ENCODE data around the gene PIM3. TPM values are rescaled to one million over a fixed set of nuclear protein-coding genes. Genes with fewer than 3 reads are reported as not detected.

The PIM3 gene
- total RNA-seq, 1 experiment from 2014 or later, result 42.9 TPM

DNA sequence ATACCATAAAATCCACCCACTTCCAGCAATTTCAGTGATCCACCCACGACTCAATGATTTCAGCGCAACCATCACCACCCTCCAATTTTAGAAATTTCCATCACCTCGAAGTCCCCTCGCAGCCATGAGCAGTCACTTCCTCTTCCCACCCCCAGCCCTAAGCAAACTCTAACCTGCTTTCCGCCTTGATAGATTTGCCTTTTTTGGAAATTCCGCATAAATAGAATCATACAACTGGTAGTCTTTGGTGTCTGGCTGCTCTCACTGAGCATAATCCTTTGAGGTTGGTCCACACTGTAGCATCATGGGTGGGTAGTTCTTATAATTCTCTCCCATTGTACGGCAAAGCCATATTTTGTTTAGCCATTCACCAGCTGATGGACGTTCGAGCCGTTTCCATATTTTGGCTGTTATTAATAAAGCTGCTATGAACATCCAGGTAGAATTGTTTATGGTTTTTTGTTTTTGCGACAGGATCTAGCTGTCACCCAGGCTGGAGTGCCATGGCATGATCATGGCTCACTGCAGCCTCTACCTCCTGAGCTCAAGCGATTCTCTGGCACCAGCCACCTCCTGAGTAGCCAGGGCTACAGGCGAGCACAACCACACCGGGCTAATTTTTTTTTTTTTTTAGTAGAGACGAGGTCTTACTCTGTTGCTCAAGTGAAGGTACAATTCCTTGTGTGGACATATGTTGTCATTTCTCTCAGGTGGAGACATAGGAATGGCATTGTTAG is 16.0 kb downstream of the PIM3 start:
- Mint-ChIP-seq H3K27me3 (ENCODE audit: low read depth) (peaks cover 5% of the 10 kb centered on the region), H3K9me3 (peaks cover 8% of the 10 kb centered on the region), H3K4me3 (no peak overlapping the region), H3K36me3 (peaks cover 7% of the 10 kb centered on the region), H3K4me1 (no peaks in the 10 kb centered on the region), H3K27ac (no peak overlapping the region)
- ChIA-PET CTCF (interaction anchor here (1.4 to 1.6 kb wide), 2 partner anchors 17 to 53 kb away, joined by 3 to 11 read pairs; no protein-coding TSS in a partner anchor), POLR2A (interaction anchor here (0.6 kb wide), 1 partner anchor 407 kb away, joined by 3 read pairs; no protein-coding TSS in a partner anchor)
- TF ChIP-seq, protein P1, sequence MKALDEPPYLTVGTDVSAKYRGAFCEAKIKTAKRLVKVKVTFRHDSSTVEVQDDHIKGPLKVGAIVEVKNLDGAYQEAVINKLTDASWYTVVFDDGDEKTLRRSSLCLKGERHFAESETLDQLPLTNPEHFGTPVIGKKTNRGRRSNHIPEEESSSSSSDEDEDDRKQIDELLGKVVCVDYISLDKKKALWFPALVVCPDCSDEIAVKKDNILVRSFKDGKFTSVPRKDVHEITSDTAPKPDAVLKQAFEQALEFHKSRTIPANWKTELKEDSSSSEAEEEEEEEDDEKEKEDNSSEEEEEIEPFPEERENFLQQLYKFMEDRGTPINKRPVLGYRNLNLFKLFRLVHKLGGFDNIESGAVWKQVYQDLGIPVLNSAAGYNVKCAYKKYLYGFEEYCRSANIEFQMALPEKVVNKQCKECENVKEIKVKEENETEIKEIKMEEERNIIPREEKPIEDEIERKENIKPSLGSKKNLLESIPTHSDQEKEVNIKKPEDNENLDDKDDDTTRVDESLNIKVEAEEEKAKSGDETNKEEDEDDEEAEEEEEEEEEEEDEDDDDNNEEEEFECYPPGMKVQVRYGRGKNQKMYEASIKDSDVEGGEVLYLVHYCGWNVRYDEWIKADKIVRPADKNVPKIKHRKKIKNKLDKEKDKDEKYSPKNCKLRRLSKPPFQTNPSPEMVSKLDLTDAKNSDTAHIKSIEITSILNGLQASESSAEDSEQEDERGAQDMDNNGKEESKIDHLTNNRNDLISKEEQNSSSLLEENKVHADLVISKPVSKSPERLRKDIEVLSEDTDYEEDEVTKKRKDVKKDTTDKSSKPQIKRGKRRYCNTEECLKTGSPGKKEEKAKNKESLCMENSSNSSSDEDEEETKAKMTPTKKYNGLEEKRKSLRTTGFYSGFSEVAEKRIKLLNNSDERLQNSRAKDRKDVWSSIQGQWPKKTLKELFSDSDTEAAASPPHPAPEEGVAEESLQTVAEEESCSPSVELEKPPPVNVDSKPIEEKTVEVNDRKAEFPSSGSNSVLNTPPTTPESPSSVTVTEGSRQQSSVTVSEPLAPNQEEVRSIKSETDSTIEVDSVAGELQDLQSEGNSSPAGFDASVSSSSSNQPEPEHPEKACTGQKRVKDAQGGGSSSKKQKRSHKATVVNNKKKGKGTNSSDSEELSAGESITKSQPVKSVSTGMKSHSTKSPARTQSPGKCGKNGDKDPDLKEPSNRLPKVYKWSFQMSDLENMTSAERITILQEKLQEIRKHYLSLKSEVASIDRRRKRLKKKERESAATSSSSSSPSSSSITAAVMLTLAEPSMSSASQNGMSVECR (CRISPR knock-in tag; IDR thresholded peaks at IDR 0.05; ENCODE audit: borderline replicate concordance), result no peak
- no peak for TF ChIP-seq ZNF416 (CRISPR knock-in tag; IDR thresholded peaks at IDR 0.05)
- TF ChIP-seq NR2C2 (CRISPR knock-in tag; IDR thresholded peaks at IDR 0.05), result no peak
- no peak for TF ChIP-seq NFATC4 (CRISPR knock-in tag; IDR thresholded peaks at IDR 0.05)
- no peak for TF ChIP-seq ZNF317 (CRISPR knock-in tag; IDR thresholded peaks at IDR 0.05; ENCODE audit: borderline replicate concordance, low read depth)
- TF ChIP-seq NFYB (CRISPR knock-in tag; conservative IDR thresholded peaks at IDR 0.05; ENCODE audit: low read depth), result no peak
- TF ChIP-seq JAZF1 (CRISPR knock-in tag; IDR thresholded peaks at IDR 0.05), result no peak
- TF ChIP-seq ZNF138 (CRISPR knock-in tag; conservative IDR thresholded peaks at IDR 0.05), result no peak
- TF ChIP-seq FOXK1 (CRISPR knock-in tag; IDR thresholded peaks at IDR 0.05), result no peak
- TF ChIP-seq GABPB1 (CRISPR knock-in tag; IDR thresholded peaks at IDR 0.05), result no peak
- TF ChIP-seq, protein P2, sequence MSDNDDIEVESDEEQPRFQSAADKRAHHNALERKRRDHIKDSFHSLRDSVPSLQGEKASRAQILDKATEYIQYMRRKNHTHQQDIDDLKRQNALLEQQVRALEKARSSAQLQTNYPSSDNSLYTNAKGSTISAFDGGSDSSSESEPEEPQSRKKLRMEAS (CRISPR knock-in tag; IDR thresholded peaks at IDR 0.05), result no peak
- TF ChIP-seq, protein P3, sequence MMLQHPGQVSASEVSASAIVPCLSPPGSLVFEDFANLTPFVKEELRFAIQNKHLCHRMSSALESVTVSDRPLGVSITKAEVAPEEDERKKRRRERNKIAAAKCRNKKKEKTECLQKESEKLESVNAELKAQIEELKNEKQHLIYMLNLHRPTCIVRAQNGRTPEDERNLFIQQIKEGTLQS (CRISPR knock-in tag; conservative IDR thresholded peaks at IDR 0.05), result no peak
- TF ChIP-seq, protein P4, sequence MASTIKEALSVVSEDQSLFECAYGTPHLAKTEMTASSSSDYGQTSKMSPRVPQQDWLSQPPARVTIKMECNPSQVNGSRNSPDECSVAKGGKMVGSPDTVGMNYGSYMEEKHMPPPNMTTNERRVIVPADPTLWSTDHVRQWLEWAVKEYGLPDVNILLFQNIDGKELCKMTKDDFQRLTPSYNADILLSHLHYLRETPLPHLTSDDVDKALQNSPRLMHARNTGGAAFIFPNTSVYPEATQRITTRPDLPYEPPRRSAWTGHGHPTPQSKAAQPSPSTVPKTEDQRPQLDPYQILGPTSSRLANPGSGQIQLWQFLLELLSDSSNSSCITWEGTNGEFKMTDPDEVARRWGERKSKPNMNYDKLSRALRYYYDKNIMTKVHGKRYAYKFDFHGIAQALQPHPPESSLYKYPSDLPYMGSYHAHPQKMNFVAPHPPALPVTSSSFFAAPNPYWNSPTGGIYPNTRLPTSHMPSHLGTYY (CRISPR knock-in tag; IDR thresholded peaks at IDR 0.05), result no peak
- TF ChIP-seq SMAD4 (CRISPR knock-in tag; IDR thresholded peaks at IDR 0.05), result no peak
- TF ChIP-seq ESRRA (CRISPR knock-in tag; IDR thresholded peaks at IDR 0.05; ENCODE audit: borderline replicate concordance), result no peak
- DNase-seq (ENCODE audit: low spot score) (no peak), ATAC-seq (no peak)

DNA sequence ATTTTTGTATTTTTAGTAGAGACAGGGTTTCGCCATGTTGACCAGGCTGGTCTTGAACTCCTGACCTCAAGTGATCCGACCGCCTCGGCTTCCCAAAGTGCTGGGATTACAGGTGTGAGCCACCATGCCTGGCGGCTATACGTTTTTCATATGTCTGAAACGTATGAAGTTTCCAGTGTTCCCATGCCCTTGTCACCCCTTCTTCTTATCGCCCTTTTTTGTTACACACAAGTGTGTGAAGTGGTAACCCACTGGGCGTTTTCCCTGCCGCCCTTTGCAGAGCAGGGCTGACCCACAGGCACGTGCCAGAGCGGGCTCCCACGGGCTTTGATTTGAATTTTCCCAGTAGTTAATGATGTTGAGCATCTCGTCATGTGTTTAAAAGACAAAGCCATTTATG is 17.0 kb downstream of the PIM3 start:
- POLR2A ChIA-PET, result no interaction called here
- ATAC-seq (no peak), DNase-seq (ENCODE audit: low spot score) (no peak)
- H3K27me3 Mint-ChIP-seq (ENCODE audit: low read depth), result peaks cover 11% of the 10 kb centered on the region
- peaks cover 7% of the 10 kb centered on the region for H3K36me3 Mint-ChIP-seq
- H3K4me3 Mint-ChIP-seq, result no peak overlapping the region
- no peaks in the 10 kb centered on the region for H3K4me1 Mint-ChIP-seq
- H3K9me3 Mint-ChIP-seq, result peaks cover 8% of the 10 kb centered on the region
- CTCF ChIA-PET, result interaction anchor here (1.4 to 1.6 kb wide), 2 partner anchors 16 to 53 kb away, joined by 3 to 11 read pairs; no protein-coding TSS in a partner anchor
- no peak overlapping the region for H3K27ac Mint-ChIP-seq
- no peak for TF ChIP-seq RORB (CRISPR knock-in tag; IDR thresholded peaks at IDR 0.05)
- TF ChIP-seq, protein P5, sequence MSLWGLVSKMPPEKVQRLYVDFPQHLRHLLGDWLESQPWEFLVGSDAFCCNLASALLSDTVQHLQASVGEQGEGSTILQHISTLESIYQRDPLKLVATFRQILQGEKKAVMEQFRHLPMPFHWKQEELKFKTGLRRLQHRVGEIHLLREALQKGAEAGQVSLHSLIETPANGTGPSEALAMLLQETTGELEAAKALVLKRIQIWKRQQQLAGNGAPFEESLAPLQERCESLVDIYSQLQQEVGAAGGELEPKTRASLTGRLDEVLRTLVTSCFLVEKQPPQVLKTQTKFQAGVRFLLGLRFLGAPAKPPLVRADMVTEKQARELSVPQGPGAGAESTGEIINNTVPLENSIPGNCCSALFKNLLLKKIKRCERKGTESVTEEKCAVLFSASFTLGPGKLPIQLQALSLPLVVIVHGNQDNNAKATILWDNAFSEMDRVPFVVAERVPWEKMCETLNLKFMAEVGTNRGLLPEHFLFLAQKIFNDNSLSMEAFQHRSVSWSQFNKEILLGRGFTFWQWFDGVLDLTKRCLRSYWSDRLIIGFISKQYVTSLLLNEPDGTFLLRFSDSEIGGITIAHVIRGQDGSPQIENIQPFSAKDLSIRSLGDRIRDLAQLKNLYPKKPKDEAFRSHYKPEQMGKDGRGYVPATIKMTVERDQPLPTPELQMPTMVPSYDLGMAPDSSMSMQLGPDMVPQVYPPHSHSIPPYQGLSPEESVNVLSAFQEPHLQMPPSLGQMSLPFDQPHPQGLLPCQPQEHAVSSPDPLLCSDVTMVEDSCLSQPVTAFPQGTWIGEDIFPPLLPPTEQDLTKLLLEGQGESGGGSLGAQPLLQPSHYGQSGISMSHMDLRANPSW (CRISPR knock-in tag; conservative IDR thresholded peaks at IDR 0.05; ENCODE audit: low read depth), result no peak
- TF ChIP-seq, protein P6, sequence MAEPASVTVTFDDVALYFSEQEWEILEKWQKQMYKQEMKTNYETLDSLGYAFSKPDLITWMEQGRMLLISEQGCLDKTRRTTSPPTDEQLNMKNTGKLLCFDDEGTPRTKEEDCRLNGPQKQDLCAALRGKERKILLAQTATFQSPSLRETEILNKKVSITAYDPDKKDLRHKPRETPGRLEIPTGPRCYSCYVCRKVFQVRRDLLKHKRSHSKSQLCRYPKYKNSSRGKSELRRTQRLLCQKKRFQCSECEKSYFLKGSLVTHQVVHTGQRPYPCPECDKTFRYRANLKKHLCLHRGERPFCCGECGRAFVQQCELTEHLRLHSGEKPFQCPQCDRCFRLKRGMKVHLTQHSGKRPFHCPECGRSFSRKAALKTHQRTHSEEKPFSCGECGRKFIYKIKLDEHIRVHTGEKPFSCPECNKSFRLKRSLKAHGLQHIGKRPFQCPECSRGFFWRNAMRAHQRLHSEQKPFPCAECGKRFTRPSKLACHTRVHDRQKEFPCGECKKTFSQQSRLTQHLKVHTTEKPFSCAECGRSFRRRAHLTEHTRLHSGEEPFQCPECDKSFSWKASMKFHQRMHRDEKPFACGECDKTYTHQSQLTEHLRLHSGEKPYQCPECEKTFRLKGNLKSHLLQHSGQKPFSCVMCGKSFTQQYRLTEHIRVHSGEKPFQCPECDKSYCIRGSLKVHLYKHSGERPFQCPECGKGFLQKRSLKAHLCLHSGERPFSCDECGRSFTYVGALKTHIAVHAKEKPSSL (CRISPR knock-in tag; conservative IDR thresholded peaks at IDR 0.05), result no peak
- TF ChIP-seq, protein P7, sequence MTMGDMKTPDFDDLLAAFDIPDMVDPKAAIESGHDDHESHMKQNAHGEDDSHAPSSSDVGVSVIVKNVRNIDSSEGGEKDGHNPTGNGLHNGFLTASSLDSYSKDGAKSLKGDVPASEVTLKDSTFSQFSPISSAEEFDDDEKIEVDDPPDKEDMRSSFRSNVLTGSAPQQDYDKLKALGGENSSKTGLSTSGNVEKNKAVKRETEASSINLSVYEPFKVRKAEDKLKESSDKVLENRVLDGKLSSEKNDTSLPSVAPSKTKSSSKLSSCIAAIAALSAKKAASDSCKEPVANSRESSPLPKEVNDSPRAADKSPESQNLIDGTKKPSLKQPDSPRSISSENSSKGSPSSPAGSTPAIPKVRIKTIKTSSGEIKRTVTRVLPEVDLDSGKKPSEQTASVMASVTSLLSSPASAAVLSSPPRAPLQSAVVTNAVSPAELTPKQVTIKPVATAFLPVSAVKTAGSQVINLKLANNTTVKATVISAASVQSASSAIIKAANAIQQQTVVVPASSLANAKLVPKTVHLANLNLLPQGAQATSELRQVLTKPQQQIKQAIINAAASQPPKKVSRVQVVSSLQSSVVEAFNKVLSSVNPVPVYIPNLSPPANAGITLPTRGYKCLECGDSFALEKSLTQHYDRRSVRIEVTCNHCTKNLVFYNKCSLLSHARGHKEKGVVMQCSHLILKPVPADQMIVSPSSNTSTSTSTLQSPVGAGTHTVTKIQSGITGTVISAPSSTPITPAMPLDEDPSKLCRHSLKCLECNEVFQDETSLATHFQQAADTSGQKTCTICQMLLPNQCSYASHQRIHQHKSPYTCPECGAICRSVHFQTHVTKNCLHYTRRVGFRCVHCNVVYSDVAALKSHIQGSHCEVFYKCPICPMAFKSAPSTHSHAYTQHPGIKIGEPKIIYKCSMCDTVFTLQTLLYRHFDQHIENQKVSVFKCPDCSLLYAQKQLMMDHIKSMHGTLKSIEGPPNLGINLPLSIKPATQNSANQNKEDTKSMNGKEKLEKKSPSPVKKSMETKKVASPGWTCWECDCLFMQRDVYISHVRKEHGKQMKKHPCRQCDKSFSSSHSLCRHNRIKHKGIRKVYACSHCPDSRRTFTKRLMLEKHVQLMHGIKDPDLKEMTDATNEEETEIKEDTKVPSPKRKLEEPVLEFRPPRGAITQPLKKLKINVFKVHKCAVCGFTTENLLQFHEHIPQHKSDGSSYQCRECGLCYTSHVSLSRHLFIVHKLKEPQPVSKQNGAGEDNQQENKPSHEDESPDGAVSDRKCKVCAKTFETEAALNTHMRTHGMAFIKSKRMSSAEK (CRISPR knock-in tag; IDR thresholded peaks at IDR 0.05; ENCODE audit: borderline replicate concordance), result no peak
